PC-3 (cell line): ENCODE measurements around the gene TNFRSF9. TPM values are rescaled to one million over a fixed set of nuclear protein-coding genes. Genes with fewer than 3 reads are reported as not detected.
A peak's percentile ranks its signal among the peaks of the same experiment; 100 is the strongest.
"Not testable (repeated sequence)": the region's sequence is repeated elsewhere in the genome, so short reads cannot be mapped to it uniquely, and the experiment has no call there.

ENCODE experiments used
- ATAC-seq: fragments of 200-7000 bp; cut with Tn5 transposase; 2 replicates; pipeline ENCODE4 v1.9.1; 2020; ENCODE audit warnings: mild to moderate bottlenecking, moderate library complexity
- BruUV-seq: library from RNA; stranded (reverse); fragments of 400-500 nt; replicated peaks from 2 replicates; lab custom pipeline; 2021; lab: Mats Ljungman, UMichigan
- CTCF ChIA-PET: fragments of 300-600 bp; sonication (Branson Sonifier 250); formaldehyde crosslinking; loops from one replicate; lab custom pipeline; 2022; ENCODE audit warnings: antibody characterized with exemption; lab: Charles Lee
- POLR2A ChIA-PET: fragments of 300-600 bp; sonication (Branson Sonifier 250); formaldehyde crosslinking; loops from one replicate; lab custom pipeline; 2022; ENCODE audit warnings: antibody characterized with exemption; ENCODE audit not compliant: unreplicated experiment; lab: Charles Lee
- DNase-seq: peaks from one replicate; pipeline ENCODE4 v3.0.0-alpha.2; 2015
- H2AFZ ChIP-seq: fragments of 300-600 bp; sonication (generic); 2 replicates; pipeline ENCODE4 v1.6.0; 2016; ENCODE audit warnings: antibody characterized with exemption, low read length
- H3F3A ChIP-seq: fragments of 300-600 bp; sonication (generic); one replicate; pipeline ENCODE4 v1.6.0; 2017; ENCODE audit warnings: antibody characterized with exemption, low read length, control low read depth, mild to moderate bottlenecking; ENCODE audit not compliant: unreplicated experiment
- H3K27ac ChIP-seq: fragments of 300-600 bp; sonication (generic); 2 replicates; pipeline ENCODE4 v1.5.1; 2016; ENCODE audit warnings: mild to moderate bottlenecking, low read length
- H3K27me3 ChIP-seq: fragments of 300-600 bp; sonication (generic); 2 replicates; pipeline ENCODE4 v1.6.1; 2016; ENCODE audit warnings: low read length, mixed read lengths
- H3K36me3 ChIP-seq: fragments of 300-600 bp; sonication (generic); 2 replicates; pipeline ENCODE4 v1.6.1; 2016; ENCODE audit warnings: low read depth, mixed run types, low read length, mixed read lengths
- H3K4me1 ChIP-seq: fragments of 300-600 bp; sonication (generic); 2 replicates; pipeline ENCODE4 v1.5.1; 2016; ENCODE audit warnings: low read length; ENCODE audit not compliant: insufficient read depth
- H3K4me2 ChIP-seq: fragments of 300-600 bp; sonication (generic); 2 replicates; pipeline ENCODE4 v1.6.0; 2016; ENCODE audit warnings: low read length
- H3K4me3 ChIP-seq: fragments of 300-600 bp; sonication (generic); 2 replicates; pipeline ENCODE4 v1.5.1; 2016; ENCODE audit warnings: mild to moderate bottlenecking, low read length, mixed read lengths
- H3K79me2 ChIP-seq: fragments of 300-600 bp; sonication (generic); 2 replicates; pipeline ENCODE4 v1.6.1; 2017; ENCODE audit warnings: low read length, mixed read lengths
- H3K9ac ChIP-seq: fragments of 300-600 bp; sonication (generic); 2 replicates; pipeline ENCODE4 v1.6.0; 2016; ENCODE audit warnings: mild to moderate bottlenecking, low read length
- H3K9me2 ChIP-seq: fragments of 300-600 bp; sonication (generic); replicated peaks from 2 replicates; pipeline ENCODE4 v1.6.1; 2016; ENCODE audit warnings: mixed run types, low read length, mixed read lengths
- H3K9me3 ChIP-seq: fragments of 300-600 bp; sonication (generic); 2 replicates; pipeline ENCODE4 v1.6.1; 2016; ENCODE audit warnings: low read length, mixed read lengths
- H4K20me1 ChIP-seq: fragments of 300-600 bp; sonication (generic); 2 replicates; pipeline ENCODE4 v1.6.1; 2016; ENCODE audit warnings: low read length, mixed read lengths
- CTCF ChIP-seq: fragments of 300-600 bp; sonication (generic); conservative IDR thresholded peaks from 2 replicates; pipeline ENCODE4 v1.5.1; 2017; ENCODE audit warnings: antibody characterized with exemption, low read depth, mild to moderate bottlenecking, low read length
- EZH2 ChIP-seq: fragments of 300-600 bp; sonication (generic); IDR thresholded peaks from one replicate; pipeline ENCODE4 v1.6.1; 2017; ENCODE audit warnings: antibody characterized with exemption, mild to moderate bottlenecking, low read length; ENCODE audit not compliant: unreplicated experiment
- EZH2phosphoT487 ChIP-seq: fragments of 300-600 bp; sonication (generic); IDR thresholded peaks from 2 replicates; pipeline ENCODE4 v1.6.1; 2018; ENCODE audit warnings: mild to moderate bottlenecking, antibody characterized with exemption, low read length, borderline replicate concordance
- intact Hi-C: fragments of 100-400 bp; cut with micrococcal nuclease; formaldehyde crosslinking; loops from 2 replicates; pipeline ENCODE4 v1.9.0; 2023
- total RNA-seq: library from RNA; depleted of rRNA; stranded (reverse); fragments of >200 nt; gene quantifications from 2 replicates; pipeline ENCODE4 v1.2.3, GENCODE V29; 2014

TNFRSF9 gene
- total RNA-seq, 1 experiment from 2014 or later, result 0.04 TPM

GRCh38 chr1:7953850-7954609 lies 13.4 kb upstream of the TNFRSF9 start:
- POLR2A ChIA-PET, result no interaction called here
- Histone ChIP-seq H3K4me2 (no peak overlapping the region), H3K4me3 (no peak overlapping the region), H3K4me1 (peaks cover 5% of the 10 kb centered on the region), H4K20me1 (no peaks in the 10 kb centered on the region), H3K36me3 (no peaks in the 10 kb centered on the region), H3K79me2 (no peaks in the 10 kb centered on the region), H3K9ac (no peak overlapping the region), H3K27me3 (no peaks in the 10 kb centered on the region), H3K27ac (no peak overlapping the region), H3K9me2 (no peaks in the 10 kb centered on the region), H3F3A (no peaks in the 10 kb centered on the region), H3K9me3 (no peaks in the 10 kb centered on the region), H2AFZ (no peak overlapping the region)
- no peak for TF ChIP-seq EZH2phosphoT487
- no TSS peak for BruUV-seq
- no peak for DNase-seq
- CTCF ChIA-PET, result no interaction called here
- no peak for ATAC-seq
- intact Hi-C loops, result no loop called here

- H3K79me2 ChIP-seq, ATAC-seq, intact Hi-C loops: not testable (repeated sequence)
Observed at GRCh38 chr1:7952791-7953190, 12.2 kb upstream of the TNFRSF9 start.

GRCh38 chr1:7948960-7949359 lies 8.3 kb upstream of the TNFRSF9 start:
- H2AFZ ChIP-seq, result no peak overlapping the region
- peaks cover 5% of the 10 kb centered on the region for H3K4me1 ChIP-seq
- ChIA-PET CTCF (interaction anchor here (0.6 kb wide), 1 partner anchor 9 kb away, joined by 3 read pairs; no protein-coding TSS in a partner anchor), POLR2A (no interaction called here)
- H3F3A ChIP-seq, result no peaks in the 10 kb centered on the region
- H3K27me3 ChIP-seq, result no peaks in the 10 kb centered on the region
- no peaks in the 10 kb centered on the region for H3K79me2 ChIP-seq
- intact Hi-C loops, result no loop called here
- ATAC-seq (peak; percentile 82), DNase-seq (peak; percentile 81)
- no peak for TF ChIP-seq EZH2phosphoT487
- no peaks in the 10 kb centered on the region for H3K9me2 ChIP-seq
- H3K36me3 ChIP-seq, result no peaks in the 10 kb centered on the region
- no peak overlapping the region for H3K27ac ChIP-seq
- no TSS peak for BruUV-seq
- no peak overlapping the region; the same call in 1 of the 2 replicates for H3K4me2 ChIP-seq
- H3K9ac ChIP-seq, result no peak overlapping the region
- H3K9me3 ChIP-seq, result no peaks in the 10 kb centered on the region
- no peak overlapping the region for H3K4me3 ChIP-seq
- no peaks in the 10 kb centered on the region for H4K20me1 ChIP-seq

More at GRCh38 chr1:7952791-7953190, 12.2 kb upstream of the TNFRSF9 start:
- H3K4me1 ChIP-seq, H3K9ac ChIP-seq, H3K27me3 ChIP-seq, DNase-seq, H3K9me3 ChIP-seq, H3F3A ChIP-seq, BruUV-seq, H3K27ac ChIP-seq, H3K9me2 ChIP-seq, H3K36me3 ChIP-seq, H4K20me1 ChIP-seq, CTCF ChIA-PET, H2AFZ ChIP-seq, POLR2A ChIA-PET, H3K4me3 ChIP-seq, H3K4me2 ChIP-seq: not testable (repeated sequence)

GRCh38 chr1:7943251-7943650 lies 2.6 kb upstream of the TNFRSF9 start:
- Histone ChIP-seq H3K9me2 (no peaks in the 10 kb centered on the region), H3K4me1 (peaks cover 9% of the 10 kb centered on the region; the same call in 1 of the 2 replicates), H3K79me2 (no peaks in the 10 kb centered on the region), H3K36me3 (no peaks in the 10 kb centered on the region), H3K9me3 (no peaks in the 10 kb centered on the region), H3K27me3 (peaks cover 24% of the 10 kb centered on the region), H4K20me1 (no peaks in the 10 kb centered on the region), H3K4me3 (no peak overlapping the region), H3K27ac (no peak overlapping the region), H2AFZ (no peak overlapping the region), H3K9ac (no peak overlapping the region), H3K4me2 (no peak overlapping the region), H3F3A (no peaks in the 10 kb centered on the region)
- CTCF ChIA-PET, result interaction anchor here (1.0 kb wide), 1 partner anchor 190 kb away, joined by 3 read pairs; no protein-coding TSS in a partner anchor
- no TSS peak for BruUV-seq
- POLR2A ChIA-PET, result no interaction called here
- no peak for DNase-seq
- intact Hi-C loops, result no loop called here
- ATAC-seq, result no peak
- TF ChIP-seq EZH2phosphoT487 (no peak), CTCF (no peak), EZH2 (no peak)
